HG02884 (cell line): Measurements from ENCODE around the gene PPFIA1.
A peak's percentile ranks its signal among the peaks of the same experiment; 100 is the strongest.
"Not testable (repeated sequence)": the region's sequence is repeated elsewhere in the genome, so short reads cannot be mapped to it uniquely, and the experiment has no call there.

Experiments
- ATAC-seq: cut with Tn5 transposase; IDR thresholded peaks from one replicate; pipeline ENCODE4 v1.9.1; 2021; ENCODE audit warnings: mild to moderate bottlenecking, moderate library complexity; ENCODE audit not compliant: unreplicated experiment

Gene PPFIA1

DNA sequence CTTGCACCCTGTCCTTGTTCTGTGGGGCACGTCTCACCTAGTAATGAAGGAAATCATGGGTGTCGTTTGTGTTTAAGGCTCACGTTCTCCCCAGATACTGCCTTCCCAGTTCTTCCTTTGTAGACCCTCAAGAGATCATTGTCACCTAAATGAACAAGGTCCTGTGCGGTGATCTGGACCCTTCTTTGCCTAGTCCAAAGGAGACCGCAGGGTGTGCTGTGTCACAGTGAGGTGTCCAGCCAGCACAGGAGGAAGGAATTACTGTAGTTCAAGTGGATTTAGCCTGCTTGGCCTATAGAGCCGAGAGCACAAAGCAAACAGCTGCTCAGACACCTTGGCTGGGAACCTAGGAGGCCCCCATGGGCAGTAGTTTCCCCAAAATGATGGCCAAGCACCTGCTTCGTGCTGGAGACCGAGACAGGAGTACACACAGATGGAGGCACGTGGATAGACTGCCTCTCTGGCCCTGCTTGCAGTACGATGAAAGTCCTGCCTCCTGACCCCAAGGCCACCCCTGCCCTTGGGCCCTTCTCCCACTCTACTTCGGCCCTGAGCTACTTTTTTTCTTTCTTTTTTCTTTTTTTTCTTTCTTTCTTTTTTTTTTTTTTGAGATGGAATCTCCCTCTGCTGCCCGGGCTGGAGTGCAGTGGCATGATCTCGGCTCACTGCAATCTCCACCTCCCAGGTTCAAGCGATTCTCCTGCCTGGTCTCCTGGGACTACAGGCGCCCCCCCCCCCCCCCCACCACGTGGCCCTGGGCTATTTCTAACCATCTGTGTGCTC lies 19.4 kb upstream of the PPFIA1 start:
- ATAC-seq = no peak

DNA sequence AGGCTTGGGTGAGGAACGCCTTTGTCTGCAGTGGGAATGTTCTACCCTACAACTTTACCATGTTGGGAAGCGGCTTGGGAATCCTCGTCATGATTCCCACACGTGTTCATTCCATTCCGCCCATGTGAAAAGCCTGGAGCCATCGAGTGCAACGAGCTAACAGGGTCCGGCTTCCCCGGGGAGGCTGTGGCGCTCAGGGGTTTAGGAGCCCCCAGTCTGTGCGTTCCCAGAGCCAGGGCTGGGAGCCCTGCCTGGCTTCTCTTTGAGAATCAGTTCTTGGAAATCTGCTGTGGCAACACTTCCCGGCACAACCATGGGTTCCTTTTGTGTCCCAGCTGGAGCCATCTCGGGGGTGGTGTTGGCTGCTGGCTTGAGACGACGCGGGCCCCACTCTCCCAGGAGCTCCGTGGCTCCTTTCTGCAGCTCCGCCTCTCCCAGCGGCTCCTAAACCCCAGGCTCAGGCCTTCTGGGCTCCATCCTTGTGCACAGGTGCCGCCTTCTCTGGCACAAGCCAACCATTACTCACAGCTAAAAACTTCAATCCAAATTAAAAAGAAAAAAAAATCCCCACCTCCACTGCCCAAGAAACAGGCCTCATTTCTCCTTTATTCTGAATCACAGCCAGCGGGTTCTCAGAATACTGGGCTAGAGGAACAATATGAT lies 18.7 kb upstream of the PPFIA1 start:
- ATAC-seq = no peak

DNA sequence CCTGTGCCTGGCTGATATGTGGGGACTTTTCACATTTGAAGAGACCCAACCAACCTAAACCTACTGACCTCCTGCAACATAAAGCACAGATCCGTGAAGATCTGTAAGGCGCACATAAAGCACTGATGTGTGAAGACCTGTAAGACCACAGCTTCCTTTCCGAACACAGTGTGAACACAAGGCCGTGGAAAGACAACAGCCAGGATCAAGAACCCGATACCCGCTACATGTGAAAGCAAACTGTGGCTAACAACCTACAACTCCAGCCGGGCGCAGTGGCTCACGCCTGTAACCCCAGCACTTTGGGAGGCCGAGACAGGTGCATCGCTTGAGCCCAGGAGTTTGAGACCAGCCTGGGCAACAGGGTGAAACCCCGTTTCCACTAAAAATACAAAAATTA lies 17.6 kb upstream of the PPFIA1 start:
- ATAC-seq = no peak

DNA sequence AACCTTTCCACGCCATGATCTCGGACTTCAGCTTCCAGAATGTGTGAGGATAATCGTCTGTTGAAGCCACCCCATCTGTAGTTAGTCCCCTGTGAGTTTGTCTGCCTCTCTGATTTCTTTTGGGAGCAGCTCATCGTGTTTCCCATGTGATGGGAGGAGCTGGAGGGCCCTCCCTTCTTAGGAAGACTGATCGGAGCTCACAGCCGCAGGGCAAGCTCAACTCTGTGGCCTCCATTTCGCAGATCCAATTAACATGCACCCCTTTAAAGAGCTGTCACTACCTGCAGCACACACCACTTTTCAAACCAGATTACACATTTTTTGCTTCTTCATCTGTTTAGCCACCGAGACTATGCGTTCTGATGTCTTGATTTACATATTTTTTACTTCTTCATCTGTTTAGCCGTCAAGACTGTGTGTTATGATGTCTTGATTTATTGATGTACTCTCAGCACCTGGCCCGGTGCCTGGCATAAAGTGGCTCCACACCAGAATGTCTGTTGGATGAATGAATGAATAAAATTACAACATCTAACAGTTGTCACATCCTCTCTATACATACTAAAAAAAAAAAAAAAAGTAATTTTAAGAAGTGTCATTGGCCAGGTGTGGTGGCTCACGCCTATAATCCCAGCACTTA lies 14.9 kb upstream of the PPFIA1 start:
- ATAC-seq = no peak

DNA sequence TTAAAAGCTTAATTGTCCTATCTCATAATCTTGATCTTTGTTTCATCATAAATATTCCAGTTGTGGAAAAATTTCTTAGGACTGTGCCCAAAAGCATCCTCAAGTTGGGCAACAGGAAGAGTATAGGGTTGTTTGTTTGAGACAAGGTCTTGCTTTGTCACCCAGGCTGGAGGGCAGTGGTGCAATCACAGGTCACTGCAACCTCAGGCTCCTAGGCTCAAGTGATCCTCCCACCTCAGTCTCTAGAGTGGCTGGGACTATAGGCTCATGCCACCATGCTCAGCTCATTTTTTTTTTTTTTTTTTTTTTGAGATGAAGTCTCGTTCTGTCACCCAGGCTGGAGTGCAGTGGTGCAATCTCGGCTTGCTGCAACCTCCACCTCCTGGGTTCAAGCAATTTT lies 11.4 kb upstream of the PPFIA1 start:
- ATAC-seq = not testable (repeated sequence)

DNA sequence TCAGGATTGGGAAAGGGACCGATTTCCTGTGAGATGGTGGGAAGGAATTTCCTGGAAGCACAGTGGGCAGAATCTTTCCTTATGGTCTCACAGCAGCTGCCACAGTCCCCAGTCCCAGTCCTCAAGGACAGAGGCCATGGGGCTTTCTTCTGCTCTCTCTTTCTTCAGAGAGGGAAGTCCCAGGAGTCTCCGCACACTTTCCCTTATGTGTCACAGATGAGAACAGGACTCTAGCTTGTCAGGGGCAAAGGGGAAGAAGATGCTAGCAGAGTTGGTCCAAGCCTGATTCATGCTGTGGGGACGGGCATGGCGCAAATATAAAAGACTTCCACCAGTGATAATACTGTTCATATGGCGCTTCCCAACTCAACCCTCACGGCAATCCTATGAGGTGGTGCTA lies 7.5 kb upstream of the PPFIA1 start:
- ATAC-seq = no peak

DNA sequence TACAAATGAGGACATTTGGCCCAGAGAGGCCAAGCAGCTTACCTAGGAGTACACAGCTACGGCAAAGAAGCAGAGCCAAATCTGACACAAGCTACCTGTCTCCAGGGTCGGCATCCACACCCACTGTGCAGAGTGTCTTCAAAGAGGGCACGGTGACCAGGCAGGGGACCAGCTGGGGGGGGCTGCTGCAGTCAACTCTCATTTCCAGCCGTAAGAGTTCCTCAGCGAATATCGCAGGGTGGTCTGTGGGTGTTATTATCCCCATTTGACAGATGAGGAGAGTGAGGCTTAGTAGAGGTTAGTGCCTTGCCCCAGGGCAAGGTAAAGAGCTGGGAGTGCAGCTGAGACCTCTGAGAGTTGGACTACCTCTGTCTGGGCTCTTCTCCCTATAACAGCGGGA lies 7.1 kb upstream of the PPFIA1 start:
- ATAC-seq = no peak

DNA sequence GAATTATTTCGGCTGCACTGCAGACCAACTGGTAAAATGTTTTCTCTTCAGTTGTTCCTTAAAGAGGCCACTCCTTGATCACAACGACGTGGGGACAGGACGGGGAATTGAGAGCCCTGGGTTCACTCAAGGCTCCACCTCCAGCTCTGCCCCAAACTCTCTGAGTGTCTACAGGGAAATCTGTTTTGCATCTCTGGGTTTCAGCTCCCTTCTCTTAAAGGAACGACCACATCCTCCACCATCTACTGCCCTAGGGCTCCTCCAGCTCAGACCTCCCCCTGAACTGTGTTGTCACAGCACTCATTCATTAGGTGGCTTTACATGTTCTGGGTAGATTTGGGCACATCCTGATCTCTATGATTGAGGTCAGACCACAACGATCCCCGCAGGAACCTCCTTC lies 5.1 kb upstream of the PPFIA1 start:
- ATAC-seq = no peak

DNA sequence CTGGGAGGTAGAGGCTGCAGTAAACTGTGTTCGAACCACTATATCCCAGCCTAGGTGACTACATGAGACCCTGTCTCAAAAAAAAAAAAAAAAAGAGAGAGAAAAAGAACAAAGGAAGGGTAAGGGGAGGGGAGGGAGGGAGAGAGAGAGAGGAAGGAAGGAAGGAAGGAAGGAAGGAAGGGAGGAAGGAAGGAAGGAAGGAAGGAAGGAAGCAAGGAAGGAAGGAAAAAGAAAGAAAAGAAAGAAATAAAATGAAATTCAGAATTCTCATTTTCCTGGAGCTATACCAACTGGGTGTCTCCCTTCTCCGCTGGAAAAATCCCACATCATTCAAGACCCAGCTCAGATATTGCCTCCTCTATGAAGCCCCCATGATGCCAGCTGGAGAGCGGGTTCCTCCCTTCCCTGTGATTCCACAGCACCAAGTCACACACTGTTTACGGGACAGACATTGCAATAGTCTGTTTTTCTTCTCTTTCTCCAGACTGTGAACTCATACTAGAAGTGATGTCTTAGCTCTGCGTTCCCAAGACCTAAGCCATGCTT lies 3.0 kb upstream of the PPFIA1 start:
- ATAC-seq = no peak

DNA sequence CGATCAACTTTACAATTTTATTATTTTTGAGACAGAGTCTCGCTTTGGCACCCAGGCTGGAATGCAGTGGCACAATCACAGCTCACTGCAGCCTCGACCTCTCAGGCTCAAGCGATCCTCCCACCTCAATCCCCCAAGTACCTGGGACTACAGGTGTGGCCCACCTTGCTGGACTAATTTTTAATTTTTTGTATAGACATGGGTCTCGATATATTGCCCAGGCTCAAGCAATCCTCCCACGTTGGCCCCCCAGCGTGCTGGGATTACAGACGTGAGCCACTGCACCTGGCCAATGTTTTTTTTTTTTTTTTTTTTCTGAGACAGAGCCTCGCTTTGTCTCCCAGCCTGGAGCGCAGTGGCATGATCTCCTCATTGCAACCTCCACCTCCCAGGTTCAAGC lies 2.0 kb upstream of the PPFIA1 start:
- ATAC-seq = no peak

DNA sequence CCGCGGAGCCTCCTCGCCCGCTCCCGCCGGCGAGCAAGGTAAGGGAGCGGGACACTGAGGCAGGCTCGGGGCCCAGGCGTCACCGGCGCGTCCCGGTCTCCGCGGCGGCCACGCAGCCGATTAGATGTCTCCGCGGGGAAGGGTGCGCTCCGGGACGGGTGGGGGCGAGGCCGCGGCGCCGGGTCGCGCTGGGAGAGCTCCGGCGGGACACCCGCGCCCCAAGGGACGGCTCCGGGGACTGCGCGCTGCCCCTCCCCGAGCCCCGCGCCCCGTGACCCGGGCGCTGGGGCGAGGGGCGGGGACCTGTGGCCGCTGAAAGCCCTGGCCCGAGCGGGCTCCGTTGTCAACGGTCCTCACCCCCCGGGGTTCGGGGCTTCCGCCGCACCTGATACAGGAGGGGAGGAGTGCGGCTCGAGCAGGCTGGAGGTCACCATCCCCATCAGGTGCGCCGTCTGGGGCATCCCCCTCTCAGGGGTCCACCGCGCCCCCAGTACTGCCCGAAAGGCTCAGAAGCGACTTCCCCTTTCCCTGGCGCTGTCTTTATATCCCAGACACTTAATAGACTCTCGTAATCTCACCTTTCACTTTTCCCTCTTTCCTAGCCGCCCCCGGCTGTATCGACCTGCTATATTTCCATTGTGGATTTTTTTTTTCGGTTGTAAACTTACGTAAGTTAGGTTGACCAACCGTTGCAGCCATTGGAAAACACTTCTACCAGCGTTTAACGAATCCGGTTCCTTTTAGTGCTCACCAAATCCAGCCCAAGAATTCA lies 573 bp downstream of the PPFIA1 start:
- ATAC-seq = peak; percentile 26

DNA sequence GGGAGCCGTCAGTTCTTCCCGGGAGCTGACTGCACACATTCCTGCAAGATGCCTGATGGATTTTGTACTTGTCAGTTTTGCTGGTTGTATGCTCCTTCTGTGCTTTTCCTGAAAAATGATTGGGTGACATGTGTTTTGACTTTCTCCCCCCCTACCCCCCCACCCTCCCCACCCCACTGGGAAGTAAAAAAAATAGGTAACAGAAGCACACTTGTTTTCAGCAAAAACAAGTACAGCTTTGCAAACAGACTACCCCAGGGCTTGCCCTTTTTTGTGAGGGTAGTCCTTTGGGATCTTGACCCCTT lies 1.1 kb downstream of the PPFIA1 start:
- ATAC-seq = no peak

DNA sequence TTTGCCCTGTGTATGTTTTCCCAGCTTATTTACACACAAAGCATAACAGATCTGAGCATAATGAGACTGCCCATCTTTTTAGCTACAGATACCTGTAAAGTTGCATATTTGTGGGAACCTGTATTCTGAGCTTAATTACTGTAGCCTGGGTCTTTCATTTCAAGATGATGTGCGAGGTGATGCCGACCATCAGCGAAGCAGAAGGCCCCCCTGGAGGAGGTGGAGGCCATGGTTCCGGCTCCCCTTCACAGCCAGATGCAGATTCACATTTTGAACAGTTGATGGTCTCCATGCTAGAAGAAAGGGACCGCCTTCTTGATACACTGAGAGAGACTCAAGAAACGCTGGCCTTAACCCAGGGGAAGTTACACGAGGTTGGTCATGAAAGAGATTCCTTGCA lies 1.5 kb downstream of the PPFIA1 start:
- ATAC-seq = no peak

DNA sequence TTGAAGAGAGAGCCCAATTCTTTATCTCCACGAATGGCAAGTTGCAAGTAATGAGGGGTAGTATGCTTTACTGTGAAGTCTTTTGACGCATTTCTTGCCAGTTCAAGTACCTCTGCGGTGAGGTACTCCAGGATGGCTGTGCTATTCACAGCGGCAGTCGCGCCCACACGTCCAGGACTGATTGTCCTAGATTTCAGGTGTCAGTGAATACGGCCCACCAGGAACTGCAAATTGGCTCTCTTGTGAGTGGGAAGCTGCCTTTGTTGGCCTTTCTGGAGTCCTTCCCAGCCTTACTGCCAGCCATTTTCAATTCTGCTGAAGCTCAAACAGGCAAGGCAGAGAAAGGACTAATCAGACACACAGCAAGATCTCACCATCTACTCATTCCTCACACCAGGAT lies 8.5 kb downstream of the PPFIA1 start:
- ATAC-seq = no peak

DNA sequence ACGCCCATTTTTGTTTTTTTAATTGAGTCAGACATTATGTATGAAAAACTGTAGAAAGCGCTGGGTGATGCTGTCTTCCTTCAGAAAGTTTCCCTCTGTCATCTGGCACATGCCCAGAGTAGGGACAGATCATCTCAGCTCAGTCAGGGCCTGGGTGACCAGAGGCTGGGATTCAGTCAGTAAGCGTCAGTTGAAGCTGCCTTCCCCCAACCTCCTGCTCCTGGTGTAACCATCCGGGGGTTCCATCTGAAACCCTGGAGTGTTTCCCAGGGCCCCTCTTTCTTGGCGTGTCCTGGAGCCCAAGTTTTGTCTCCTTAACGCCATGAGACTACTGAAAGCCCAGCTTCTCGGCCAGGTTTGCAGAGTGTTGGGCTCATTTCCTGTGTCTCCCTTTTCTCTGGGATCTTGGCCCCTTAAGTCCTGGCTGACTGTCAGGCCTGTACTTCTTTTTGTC lies 10.7 kb downstream of the PPFIA1 start:
- no peak for ATAC-seq

DNA sequence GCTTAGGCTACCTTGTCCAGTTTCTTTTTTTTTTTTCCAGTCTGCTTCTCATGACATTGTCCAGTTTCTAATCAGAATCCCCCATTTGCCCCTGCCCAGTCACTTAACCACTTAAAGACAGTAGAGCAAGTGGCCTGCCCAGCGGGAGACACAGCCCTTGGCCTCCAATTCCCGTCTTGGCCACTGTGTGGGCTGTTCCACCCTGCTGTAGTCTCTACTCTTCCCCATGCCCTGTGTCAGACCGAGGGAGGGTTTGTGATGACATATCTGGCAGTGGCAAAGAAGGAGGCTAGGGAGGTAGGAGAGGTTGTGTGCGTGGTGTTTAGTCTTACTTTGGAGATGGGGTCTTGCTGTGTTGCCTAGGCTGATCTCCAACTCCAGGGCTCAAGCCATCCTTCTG lies 11.5 kb downstream of the PPFIA1 start:
- no peak for ATAC-seq

DNA sequence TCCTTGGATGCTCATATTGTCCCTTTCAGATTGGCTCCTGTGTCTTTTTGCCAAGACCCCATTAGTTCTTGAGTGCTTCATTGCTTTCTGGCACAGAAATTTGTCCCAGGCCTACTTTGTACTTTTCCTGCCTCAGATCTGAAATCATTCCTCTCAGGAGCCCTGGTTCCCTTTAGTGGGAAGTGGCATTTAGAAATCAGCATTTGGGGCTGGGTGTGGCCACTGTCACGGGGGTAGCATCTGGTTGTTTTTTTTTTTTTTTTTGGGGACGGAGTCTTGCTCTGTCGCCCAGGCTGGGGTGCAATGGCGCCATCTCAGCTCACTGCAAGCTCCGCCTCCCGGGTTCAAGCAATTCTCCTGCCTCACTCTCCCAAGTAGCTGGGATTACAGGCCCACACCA lies 18.2 kb downstream of the PPFIA1 start:
- no peak for ATAC-seq

DNA sequence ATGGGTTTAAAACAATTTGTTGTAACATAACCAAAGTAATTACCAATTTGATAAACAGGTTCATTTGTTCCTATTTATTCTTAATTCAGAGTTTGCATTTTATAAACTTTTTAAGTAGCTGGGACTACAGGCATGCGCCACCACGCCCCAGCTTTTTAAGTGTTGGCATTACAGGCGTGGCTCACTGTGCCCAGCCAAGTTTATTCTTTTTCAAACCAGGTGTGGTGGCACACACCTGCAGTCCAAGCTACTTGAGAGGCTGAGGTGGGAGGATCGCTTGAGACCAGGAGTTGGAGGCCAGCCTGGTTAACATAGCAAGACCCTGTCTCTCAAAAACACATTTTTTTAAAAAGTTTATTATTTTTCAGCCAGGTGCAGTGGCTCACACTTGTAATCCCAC lies 19.1 kb downstream of the PPFIA1 start:
- no peak for ATAC-seq

DNA sequence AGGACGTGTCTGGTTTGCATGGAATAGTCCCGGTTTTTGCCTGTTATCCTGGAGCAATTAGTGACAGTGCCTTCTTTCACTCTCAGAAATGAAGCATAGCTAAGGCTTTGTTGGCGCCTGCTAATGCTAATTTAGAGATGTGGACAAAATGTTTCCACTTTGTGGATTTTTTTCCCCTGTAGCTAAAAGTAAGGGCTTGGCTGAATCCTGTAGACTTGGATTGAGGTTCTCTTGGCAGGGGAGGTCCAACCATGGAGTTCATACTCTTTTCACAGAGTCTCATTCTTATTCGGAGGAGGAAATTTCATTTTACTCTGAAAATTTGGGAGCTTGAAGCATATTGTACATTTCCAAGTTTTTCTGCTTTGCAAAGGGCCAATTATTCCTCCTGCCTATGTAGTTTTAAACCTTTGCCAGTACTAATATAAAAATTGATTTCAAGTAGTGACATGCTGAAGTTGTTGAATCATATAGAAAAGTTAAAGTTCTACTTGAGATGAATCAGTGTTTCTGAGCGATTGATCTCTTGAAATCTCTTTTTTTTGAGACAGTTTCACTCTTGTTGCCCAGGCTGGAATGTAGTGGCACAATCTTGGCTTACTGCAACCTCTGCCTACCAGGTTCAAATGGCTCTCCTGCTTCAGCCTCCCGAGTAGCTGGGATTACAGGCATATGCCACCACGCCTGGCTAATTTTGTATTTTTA lies 20.0 kb downstream of the PPFIA1 start:
- ATAC-seq = no peak

DNA sequence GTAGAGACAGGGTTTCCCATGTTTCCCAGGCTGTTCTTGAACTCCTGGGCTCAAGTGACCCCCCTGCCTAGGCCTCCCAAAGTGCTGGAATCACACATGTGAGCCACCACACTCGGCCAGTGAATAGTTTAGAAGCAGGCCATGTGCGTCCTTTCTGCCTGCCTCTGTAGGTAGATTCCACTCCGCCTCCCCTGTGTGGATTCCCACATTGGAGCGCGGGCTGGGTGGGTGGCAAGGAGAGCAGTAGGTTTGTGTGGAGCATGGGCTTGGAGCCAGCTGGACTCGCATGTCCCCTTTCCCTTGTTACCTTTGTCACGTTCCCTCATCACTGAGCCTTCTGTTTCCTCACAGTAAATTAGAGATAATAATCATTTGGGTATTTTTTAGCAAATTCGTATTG lies 21.7 kb downstream of the PPFIA1 start:
- no peak for ATAC-seq

DNA sequence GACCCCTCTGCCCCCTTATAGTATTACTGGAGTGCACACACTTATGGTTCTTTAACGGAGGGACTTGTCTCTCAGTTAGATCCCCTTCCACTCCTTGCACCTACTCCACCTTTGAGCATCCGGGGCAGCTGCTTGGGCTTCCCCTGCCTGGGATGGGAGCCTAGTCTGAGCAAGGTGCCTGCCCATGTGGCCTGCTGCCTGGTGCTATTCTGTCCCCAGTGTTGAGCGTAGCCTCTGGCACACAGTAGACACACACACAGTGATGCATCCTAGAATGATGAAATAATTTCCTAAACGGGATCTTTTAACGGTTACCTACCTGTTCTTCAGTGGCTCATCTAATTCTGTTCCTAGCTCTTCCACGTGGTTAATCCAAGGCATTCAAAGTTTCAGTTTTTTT lies 22.4 kb downstream of the PPFIA1 start:
- ATAC-seq = no peak
